ENCODE data around the gene C10orf105.

The C10orf105 gene

DNA sequence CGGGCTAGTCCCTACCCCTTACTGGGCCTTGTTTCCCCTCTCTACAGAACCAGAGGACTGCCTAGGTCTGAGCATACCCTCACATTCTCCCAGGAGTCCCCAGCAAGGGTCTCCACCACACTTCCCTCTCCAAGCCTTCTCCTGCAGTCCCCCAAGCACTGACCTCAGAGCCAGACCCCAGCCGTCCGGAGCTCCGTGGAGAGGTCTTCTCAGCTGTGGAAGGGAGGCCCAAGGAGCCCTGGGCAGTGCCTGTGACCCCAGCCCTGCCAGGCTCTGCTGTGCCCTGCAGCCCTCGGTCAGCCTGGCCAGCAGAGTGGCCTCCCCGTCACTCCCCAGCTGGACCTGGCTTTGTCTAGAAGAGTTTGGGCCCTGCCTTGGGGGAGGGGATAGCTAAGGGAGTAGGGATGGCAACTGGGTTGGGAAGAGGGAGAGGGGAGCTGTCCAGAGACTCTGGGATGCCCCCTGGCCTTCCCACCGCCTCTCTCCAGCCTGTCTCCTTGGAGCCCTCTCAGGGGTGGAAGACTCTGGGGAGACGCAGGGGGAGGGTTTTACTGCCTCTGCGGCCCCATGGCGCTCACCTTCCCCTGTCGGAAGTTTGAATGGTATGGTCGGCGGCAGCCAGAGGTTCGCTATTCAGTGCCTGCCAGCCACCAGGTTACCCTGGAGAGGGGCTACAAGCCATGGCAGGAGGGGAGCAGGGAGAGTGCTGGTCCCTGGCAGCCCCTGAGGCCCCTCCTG is at the start of gene C10orf105:
Gene C10orf105 (minus strand): TSS at position 315 of the 738 bp plus-strand sequence. CDS start 3,441 bp downstream, outside the sequence.
- peak; percentile 75 for DNase-seq (ENCODE audit: low read depth, low spot score)

- DNase-seq (ENCODE audit: low read depth, low spot score) = peak; percentile 64
These were observed 48.0 kb upstream of the C10orf105 start for GRCh38 chr10:71767420-71768035.

DNA sequence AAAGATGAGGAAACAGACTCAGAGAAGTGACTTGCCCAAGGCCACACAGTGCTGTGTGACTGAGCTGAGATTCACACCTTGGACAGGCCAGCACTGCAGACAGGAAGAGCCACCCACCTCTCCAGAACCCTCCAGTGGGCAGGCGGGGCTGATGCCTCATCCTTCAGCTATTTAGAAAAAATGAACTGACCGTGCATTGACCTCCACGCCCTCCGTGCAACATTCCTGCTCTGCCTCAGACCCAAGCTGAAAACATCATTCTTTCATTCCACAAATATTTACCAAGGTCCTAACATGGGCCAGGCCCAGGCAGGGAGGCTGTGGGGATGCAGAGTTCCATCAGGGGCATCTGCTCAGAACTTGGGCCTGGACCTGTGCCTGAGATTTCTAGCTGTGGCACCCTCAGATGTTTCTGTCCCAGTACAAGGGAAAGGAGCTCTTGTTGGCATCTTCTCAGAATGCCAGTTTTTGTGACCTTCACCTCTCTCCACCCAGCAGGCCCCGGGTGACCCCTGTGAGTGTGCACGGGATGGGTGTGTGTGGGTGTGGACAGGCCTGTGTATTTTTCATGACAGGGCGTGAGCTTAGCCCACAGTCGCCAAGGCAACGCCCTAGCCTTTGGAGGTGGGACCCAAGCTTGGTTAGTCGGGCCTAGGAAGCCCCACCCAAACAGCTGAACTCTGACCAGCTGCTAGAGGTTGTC is 47.3 kb upstream of the C10orf105 start:
- peak; percentile 87 for DNase-seq (ENCODE audit: low read depth, low spot score)

GRCh38 chr10:71765906-71766716 is 46.5 kb upstream of the C10orf105 start:
- DNase-seq (ENCODE audit: low read depth, low spot score) = no peak

DNA sequence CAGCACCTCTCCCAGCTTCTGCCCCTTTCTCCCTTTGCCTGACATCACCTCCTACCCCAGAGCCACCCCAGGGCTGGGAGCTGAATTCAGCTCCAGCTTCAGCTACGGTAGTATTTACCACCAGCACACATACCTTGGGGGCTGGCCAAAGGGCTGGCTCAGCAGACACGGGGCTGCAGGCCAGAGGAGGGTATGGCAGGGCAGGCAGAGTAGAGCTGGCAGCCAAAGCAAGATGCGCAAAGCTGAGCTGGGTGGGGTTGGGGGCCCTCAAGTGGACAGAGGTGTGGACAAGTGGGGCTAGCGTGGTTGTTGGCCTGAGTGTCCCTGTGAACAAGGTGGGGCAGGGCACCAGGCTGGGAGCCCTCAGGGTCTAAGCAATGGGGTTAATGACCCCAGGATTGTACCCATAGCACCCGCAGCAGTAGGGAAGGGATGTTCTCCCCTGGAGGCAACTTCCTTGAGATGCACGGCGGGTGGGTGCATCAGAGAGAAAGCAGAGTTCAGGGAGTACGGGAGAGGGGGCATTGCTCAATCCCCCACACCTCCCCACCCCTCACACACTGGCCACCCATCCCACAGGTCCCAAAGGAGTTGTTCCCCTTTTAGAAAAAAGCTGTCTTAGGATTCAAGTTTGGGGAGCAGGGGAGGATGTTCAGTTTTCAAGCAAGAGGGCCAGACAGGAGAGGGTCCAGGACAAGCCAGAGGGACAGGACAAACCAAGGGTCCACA is 45.8 kb upstream of the C10orf105 start:
- DNase-seq (ENCODE audit: low read depth, low spot score) = no peak

- DNase-seq (ENCODE audit: low read depth, low spot score) = no peak
These were observed 44.0 kb upstream of the C10orf105 start for GRCh38 chr10:71763352-71764127.

- DNase-seq (ENCODE audit: low read depth, low spot score) = no peak
These were observed 42.7 kb upstream of the C10orf105 start for GRCh38 chr10:71762324-71762723.

DNA sequence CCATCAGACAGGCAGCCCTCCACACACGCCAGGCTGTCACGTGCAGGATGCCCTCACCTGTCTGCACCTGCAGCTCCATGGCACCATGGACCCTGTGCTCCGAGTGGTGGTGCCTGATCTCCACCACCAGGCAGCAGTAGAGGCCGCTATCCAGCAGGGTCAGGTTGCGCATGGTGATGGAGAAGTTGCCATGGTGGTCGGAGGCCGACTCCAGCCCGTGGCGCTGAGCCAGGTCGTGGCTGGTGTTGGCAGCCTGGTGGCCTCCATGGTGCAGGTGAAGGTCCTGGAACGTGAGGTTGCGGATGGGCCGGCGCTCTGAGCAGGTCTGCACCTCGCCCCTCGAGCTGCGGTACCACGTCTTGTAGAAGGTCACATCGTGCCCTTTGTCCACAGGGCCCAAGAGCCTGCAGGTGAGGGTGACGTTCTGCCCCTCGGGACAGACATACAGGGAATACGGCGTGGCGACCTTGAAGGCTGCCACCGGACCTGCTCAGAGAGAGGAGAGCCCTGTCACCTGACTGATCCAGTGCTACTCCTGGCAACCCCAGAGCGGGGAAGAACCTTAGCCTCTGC is 42.0 kb upstream of the C10orf105 start:
- no peak for DNase-seq (ENCODE audit: low read depth, low spot score)

DNA sequence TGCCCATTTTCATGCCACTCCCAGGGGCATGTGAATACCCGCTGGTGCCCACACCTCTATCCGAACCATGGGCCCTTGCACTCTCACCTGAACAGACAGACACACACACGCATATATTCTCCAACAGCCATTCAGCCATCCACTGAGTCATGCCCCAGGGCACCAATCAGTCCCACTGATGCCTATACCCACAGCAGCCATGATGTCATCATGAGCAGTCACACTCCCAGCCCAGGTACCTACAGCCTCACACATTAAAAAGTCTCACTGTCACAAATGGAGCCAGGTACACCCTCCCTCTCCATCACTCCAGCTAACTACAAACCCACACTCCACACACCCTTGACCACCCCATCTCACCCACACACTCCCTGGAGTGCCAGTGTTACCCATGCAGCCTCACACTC is 41.5 kb upstream of the C10orf105 start:
- DNase-seq (ENCODE audit: low read depth, low spot score) = no peak

DNA sequence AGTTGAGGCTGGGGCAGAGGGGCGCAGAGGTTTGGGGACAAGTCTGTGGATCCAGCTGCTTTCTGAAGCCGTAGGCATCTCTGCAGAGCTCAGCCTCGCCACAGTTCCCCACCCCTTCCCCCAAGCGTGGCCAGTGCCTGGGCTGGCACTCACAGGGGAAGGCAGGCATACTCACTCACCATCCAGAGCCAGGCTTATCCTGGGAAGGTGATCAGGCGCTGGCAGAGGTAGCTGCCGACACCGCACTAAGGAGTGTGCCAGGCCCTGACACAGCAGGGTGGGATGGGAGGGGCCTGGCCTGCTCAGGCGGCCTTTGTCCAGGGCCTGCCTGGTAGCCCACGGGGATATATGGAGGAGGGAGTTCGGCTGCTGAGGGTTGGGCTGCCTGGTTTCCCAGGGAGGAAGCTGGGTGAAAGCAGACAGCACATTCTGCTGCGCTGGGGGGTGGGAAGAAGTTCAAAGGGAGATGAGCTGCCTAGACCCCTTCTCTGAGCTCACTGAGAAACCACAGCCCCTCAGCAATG is 37.9 kb upstream of the C10orf105 start:
- DNase-seq (ENCODE audit: low read depth, low spot score) = peak; percentile 82

DNA sequence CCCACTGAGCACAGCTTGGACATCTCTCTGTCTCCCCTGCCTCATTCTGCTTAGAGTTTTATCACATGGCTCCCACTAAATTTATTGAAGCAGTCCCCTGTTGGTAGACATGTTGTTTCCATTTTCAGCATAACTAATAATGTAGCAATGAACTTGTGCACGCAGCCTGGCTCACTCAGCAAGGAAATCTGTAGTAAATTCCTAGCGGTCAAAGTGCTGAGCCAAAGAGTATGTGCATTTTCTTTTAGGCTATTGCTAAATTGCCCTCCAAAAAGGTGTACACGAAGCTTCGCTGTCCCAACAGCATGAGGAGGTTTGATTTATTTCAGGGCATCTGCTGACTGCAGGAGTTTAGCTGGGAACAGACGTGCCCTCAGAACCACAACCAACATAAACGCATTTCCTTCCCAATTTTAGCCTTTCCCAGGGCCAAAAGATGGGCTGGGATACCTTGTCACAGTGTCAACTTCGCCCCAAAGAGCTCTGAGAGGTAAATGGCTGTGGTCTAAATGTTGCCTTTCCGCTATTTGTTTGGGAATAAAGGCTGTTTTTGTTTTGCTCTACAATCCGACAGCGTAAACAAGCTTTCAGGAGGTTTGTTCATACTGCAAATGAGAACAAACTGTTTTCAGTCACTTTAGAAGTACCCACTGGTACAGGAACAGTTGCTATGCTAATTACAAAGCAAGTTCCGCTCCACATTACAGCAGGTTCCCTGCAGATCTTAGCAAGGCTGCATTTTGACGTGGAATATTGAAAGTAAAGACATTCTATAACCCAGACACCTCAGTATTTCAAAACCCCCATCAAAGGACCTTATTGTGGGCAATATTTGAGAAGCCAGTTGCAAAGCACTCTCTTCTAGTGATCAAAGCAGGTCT is 37.0 kb upstream of the C10orf105 start:
- DNase-seq (ENCODE audit: low read depth, low spot score) = no peak

- no peak for DNase-seq (ENCODE audit: low read depth, low spot score)
These were observed 35.8 kb upstream of the C10orf105 start for GRCh38 chr10:71755179-71755879.

DNA sequence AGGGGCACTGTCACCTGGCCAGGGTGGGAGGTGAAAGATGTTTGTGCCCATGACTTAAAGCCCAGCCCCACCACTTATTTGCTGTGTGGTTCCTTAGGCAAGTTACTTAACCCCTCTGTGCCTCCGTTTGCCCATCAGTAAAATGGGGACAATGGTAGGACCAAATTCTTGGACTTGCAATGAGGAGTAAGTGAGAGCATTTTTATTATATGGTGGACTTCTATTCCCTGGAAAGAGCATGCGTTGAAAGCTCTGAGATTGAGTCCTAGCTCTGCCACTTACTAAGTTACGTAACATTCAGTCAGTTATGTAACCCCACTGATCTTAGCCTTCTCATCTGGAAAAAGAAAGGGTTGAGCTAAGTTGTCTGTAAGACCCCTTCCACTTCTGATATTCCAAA is 35.0 kb upstream of the C10orf105 start:
- no peak for DNase-seq (ENCODE audit: low read depth, low spot score)

DNA sequence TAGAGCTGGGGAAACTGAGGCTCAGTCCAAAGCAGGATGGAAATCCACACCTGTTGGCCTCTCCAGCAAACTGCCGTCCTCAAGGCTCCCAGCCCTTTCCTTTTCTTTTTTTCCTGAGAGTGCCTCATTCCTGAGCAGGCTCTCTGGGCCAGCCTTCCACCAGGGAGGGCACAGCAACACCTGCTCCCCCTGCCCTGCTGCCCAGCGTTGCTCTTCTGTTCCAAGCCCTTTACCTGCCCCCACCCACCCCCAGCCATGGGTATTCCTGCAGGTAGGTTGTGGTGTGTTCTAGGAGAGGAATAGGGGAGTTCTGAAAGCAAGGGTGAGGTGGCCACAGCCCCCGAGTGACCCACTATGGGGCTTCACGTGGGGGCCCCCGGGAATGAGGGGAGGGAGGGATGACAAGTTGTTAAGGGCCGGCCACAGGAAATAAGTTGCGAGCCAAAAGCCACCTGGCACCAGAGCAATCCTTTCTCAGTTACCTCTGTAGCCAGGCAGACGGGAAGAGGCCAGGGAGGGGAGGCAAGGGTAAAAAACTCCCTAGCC is 34.5 kb upstream of the C10orf105 start:
- DNase-seq (ENCODE audit: low read depth, low spot score) = no peak

DNA sequence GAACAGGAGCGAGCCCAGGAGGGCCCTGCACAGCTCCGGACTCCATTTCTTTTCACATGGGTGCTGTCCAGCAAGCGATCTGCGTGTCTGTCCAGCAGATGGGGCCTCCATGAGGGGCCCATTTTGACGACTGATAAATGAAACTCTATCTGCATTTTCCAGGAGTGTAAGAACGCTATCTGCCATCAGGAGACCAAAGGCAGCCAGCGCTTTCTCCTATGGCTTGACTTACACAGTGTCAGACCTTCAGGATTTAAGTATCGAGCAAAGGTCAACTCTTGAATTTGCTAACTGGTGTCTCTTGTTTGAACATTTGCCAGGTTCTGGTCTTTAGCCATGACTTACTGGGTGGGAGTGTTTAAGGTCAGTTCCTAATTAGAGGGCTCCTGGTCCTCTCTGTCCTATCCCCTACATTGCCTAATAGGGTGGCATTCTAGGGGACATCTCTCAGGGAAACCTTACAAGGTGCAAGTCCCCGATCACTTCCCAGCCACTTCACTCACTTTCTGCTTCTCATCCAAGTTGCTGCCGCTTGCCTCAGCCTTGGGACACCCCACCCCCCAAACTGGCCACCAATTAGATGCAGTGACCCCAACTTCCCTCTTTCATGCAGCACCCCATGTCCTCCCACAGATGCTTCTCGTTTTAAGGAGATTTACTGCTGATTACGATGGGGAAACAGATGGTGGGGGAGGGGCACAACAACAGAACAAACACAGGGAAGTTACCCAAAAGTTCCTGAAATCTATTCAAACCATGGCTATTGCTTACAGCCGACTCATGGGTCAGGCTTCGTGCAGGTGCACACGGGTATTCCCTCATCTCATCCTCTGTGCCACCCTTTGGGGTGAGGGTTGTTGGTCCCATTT is 33.7 kb upstream of the C10orf105 start:
- no peak for DNase-seq (ENCODE audit: low read depth, low spot score)

- no peak for DNase-seq (ENCODE audit: low read depth, low spot score)
These were observed 33.0 kb upstream of the C10orf105 start for GRCh38 chr10:71752391-71753090.

All from ELF-1 (cell line).